Testis (tissue), 2 donors: Measurements from ENCODE around the gene CYP3A5.

ENCODE experiments used
- CTCF ChIP-seq, 3 experiments: fragments of 450-650 bp in 2 of 3; fragments of 200-600 bp in 1 of 3; sonication (generic) in 1 of 3; IDR thresholded peaks; one replicate each; pipeline ENCODE4 v1.5.1; 2016 to 2019; ENCODE audit warnings: antibody characterized with exemption in 3 of 3, mild to moderate bottlenecking in 2 of 3, moderate library complexity in 1 of 3
- POLR2A ChIP-seq: fragments of 450-650 bp; IDR thresholded peaks from one replicate; pipeline ENCODE4 v1.6.1; 2017; ENCODE audit warnings: antibody characterized with exemption, mild to moderate bottlenecking, moderate library complexity

GRCh38 chr7:99631295-99632109 lies 48.3 kb downstream of the CYP3A5 start:
- TF ChIP-seq CTCF (IDR thresholded peaks at IDR 0.05) (no peak), POLR2A (no peak)
